Measurements from ENCODE around the gene CCL26. TPM values are rescaled to one million over a fixed set of nuclear protein-coding genes. Genes with fewer than 3 reads are reported as not detected.
A peak's percentile ranks its signal among the peaks of the same experiment; 100 is the strongest.

Gene CCL26
- total and polyA plus RNA-seq, 2 of the 13 experiments (the other 11 are each of a cell fraction or from before 2014, with no cell fraction given), result 0.16 TPM; not detected in 1

GRCh38 chr7:75727881-75728593 is 44.0 kb downstream of the CCL26 start (continued):
- no peak for TF ChIP-seq CENPT (CRISPR knock-in tag; IDR thresholded peaks at IDR 0.05; ENCODE audit: low read depth)
- no peak for TF ChIP-seq ZSCAN5A (CRISPR knock-in tag; IDR thresholded peaks at IDR 0.05; ENCODE audit: borderline replicate concordance)
- no peak for TF ChIP-seq CENPBD1 (CRISPR knock-in tag; IDR thresholded peaks at IDR 0.05; ENCODE audit: borderline replicate concordance, low read depth)
- TF ChIP-seq ZNF143 (CRISPR knock-in tag; IDR thresholded peaks at IDR 0.05), result no peak
- no peak for TF ChIP-seq ZNF431 (CRISPR knock-in tag; IDR thresholded peaks at IDR 0.05; ENCODE audit: borderline replicate concordance, low read depth)
- no peak for TF ChIP-seq ZNF496 (CRISPR knock-in tag; IDR thresholded peaks at IDR 0.05; ENCODE audit: insufficient replicate concordance)
- TF ChIP-seq ZNF773 (CRISPR knock-in tag; IDR thresholded peaks at IDR 0.05; ENCODE audit: borderline replicate concordance), result no peak
- TF ChIP-seq YEATS4 (CRISPR knock-in tag; IDR thresholded peaks at IDR 0.05; ENCODE audit: borderline replicate concordance), result no peak
- TF ChIP-seq PCBP2 (optimal IDR thresholded peaks at IDR 0.05; ENCODE audit: low read depth, low read length, poor library complexity, severe bottlenecking), result no peak
- TF ChIP-seq IRF2 (CRISPR knock-in tag; IDR thresholded peaks at IDR 0.05), result peak; percentile 38; the same call in 1 of the 2 replicates
- no peak for TF ChIP-seq ETS1 (CRISPR knock-in tag; IDR thresholded peaks at IDR 0.05)
- TF ChIP-seq TERF1 (CRISPR knock-in tag; IDR thresholded peaks at IDR 0.05), result no peak
- TF ChIP-seq ZNF576 (CRISPR knock-in tag; IDR thresholded peaks at IDR 0.05), result no peak
- TF ChIP-seq SOX6 (IDR thresholded peaks at IDR 0.05), result no peak
- peak; percentile 51; the same call in 1 of the 2 replicates for TF ChIP-seq SOX6 (CRISPR knock-in tag; IDR thresholded peaks at IDR 0.05)
- TF ChIP-seq MXD3 (CRISPR knock-in tag; IDR thresholded peaks at IDR 0.05), result no peak
- no peak for TF ChIP-seq U2AF1 (optimal IDR thresholded peaks at IDR 0.05; ENCODE audit: low read depth, low read length)
- TF ChIP-seq ZBTB7A (CRISPR knock-in tag; IDR thresholded peaks at IDR 0.05), result no peak
- TF ChIP-seq MLX (CRISPR knock-in tag; IDR thresholded peaks at IDR 0.05), result 0 out of 2 replicates have a peak, but pooled peaks have one; percentile 27
- no peak for TF ChIP-seq CBX5 (CRISPR knock-in tag; IDR thresholded peaks at IDR 0.05; ENCODE audit: borderline replicate concordance)
- no peak for TF ChIP-seq GTF2F1 (IDR thresholded peaks at IDR 0.05; ENCODE audit: low read length)
- 0 out of 2 replicates have a peak, but pooled peaks have one; percentile 21 for TF ChIP-seq KDM1A (CRISPR knock-in tag; IDR thresholded peaks at IDR 0.05)
- TF ChIP-seq SNRNP70 (IDR thresholded peaks at IDR 0.05; ENCODE audit: low read depth, low read length), result no peak
- no peak for TF ChIP-seq NPAS2 (CRISPR knock-in tag; IDR thresholded peaks at IDR 0.05; ENCODE audit: borderline replicate concordance)
- TF ChIP-seq HCFC1 (IDR thresholded peaks at IDR 0.05; ENCODE audit: low read depth, low read length), result no peak

All from HepG2 (cell line).